Immature natural killer cell (primary cell): ENCODE measurements around the gene VCP. TPM values are rescaled to one million over a fixed set of nuclear protein-coding genes. Genes with fewer than 3 reads are reported as not detected.
A peak's percentile ranks its signal among the peaks of the same experiment; 100 is the strongest.

Source experiments
- DNase-seq, 3 donors: peaks; one replicate each; pipeline ENCODE4 v3.0.0; 2022; ENCODE audit warnings: mixed read lengths in 1 of 3
- H3K27ac Mint-ChIP-seq, 6 donors: one replicate each; pipeline ENCODE4 v1.8.0; 2020; ENCODE audit warnings: mixed read lengths in 6 of 6, mild to moderate bottlenecking in 5 of 6, inconsistent platforms in 4 of 6, moderate library complexity in 3 of 6
- H3K27me3 Mint-ChIP-seq, 3 donors: one replicate each; pipeline ENCODE4 v1.8.0; 2020 to 2021; ENCODE audit warnings: low read depth in 3 of 3, mild to moderate bottlenecking in 3 of 3, mixed read lengths in 3 of 3, moderate library complexity in 3 of 3, inconsistent platforms in 1 of 3
- H3K36me3 Mint-ChIP-seq, 3 donors: one replicate each; pipeline ENCODE4 v1.8.0; 2020; ENCODE audit warnings: mixed read lengths in 3 of 3, inconsistent platforms in 2 of 3, mild to moderate bottlenecking in 2 of 3
- H3K4me1 Mint-ChIP-seq, 2 donors: one replicate each; pipeline ENCODE4 v1.8.0; 2020; ENCODE audit warnings: inconsistent platforms in 2 of 2, mild to moderate bottlenecking in 2 of 2, mixed read lengths in 2 of 2, moderate library complexity in 1 of 2
- H3K4me3 Mint-ChIP-seq, 5 donors: one replicate each; pipeline ENCODE4 v1.8.0; 2020; ENCODE audit warnings: mild to moderate bottlenecking in 5 of 5, mixed read lengths in 5 of 5, inconsistent platforms in 3 of 5, moderate library complexity in 3 of 5
- H3K9me3 Mint-ChIP-seq, 6 donors: one replicate each; pipeline ENCODE4 v1.8.0; 2020; ENCODE audit warnings: mild to moderate bottlenecking in 6 of 6, mixed read lengths in 6 of 6, inconsistent platforms in 4 of 6, moderate library complexity in 3 of 6
- polyA plus RNA-seq, 3 donors: library from polyadenylated mRNA; unstranded; fragments of 300-500 nt; fragmentation: Illumina TruSeq; gene quantifications; one replicate each; pipeline ENCODE4 v1.2.3, GENCODE V29; 2021

Gene VCP
- polyA plus RNA-seq, 3 donors from 2014 or later, result 173 to 252 (median 248) TPM

DNA sequence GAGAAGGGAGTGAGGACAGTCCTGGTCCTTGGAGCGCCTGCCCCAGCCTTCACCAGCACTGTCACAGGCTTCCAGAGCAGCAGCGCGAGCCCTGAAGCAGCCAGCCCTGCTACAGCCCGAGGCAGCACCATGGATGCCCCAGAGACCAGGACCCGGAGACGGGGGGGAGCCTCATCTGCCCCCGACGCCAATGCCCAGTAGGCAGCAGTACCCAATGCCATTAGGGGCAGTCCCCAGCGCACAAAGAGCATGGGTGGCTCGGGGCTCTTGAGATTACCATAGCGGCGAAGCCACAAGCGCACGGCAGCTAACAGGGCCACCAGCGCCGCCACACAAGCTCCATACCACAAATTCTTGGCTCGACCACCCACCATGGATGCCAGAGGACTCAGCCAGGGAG lies 19.1 kb upstream of the VCP start:
- H3K27ac Mint-ChIP-seq, result no peak overlapping the region
- H3K4me3 Mint-ChIP-seq, result no peak overlapping the region
- H3K36me3 Mint-ChIP-seq, result peaks cover 14 to 39% (median 15%) of the 10 kb centered on the region in 3 donors
- no peaks in the 10 kb centered on the region for H3K9me3 Mint-ChIP-seq
- peaks cover 19% of the 10 kb centered on the region in 2 donors for H3K4me1 Mint-ChIP-seq
- DNase-seq, result no peak
- H3K27me3 Mint-ChIP-seq, result peaks cover 0 to 5% (median 2%) of the 10 kb centered on the region in 3 donors

DNA sequence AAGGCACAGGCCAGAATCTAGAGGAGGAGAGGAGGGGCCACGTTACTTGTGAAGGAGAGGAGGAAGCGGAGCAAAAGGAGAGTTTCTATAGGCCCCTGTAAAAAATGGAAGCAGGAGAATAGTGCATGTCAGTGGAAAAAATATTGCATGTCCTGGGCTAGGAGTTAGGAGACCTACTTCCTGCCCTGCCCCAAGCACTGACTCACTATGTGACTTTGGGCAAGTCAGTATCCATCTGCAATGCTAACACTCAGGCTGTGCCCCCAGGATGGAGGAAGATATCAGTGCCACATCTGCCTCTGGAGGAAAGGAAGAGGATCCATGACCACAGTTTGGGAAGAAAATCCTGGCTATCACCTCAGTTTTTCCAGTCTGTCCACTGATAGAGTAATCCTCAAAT lies 17.0 kb upstream of the VCP start:
- Mint-ChIP-seq H3K27me3 (peaks cover 0 to 2% (median 2%) of the 10 kb centered on the region in 3 donors), H3K27ac (no peak overlapping the region), H3K9me3 (no peaks in the 10 kb centered on the region), H3K4me3 (no peak overlapping the region), H3K36me3 (peaks cover 15 to 43% (median 18%) of the 10 kb centered on the region in 3 donors), H3K4me1 (peaks cover 9 to 14% of the 10 kb centered on the region in 2 donors)
- DNase-seq, result no peak

DNA sequence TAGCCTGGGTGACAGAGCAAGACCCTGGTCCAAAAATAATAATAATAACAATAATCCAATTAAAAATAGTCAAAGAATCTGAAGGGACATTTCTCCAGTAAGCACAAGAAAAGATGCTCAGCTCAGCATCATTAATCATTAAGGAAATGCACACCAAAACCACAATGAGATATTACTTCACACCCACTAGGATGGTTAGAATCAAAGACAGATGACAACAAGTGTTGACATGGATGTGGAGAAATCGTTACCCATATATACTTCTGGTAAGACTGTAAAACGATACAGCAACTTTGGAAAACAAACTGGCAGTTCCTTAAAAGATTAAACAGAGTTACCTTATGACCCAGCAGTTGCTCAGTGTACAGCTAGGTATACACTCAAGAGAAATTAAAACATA lies 12.7 kb upstream of the VCP start:
- Mint-ChIP-seq H3K27ac (peak overlapping the region in 1 of 6 donors; percentile 10), H3K27me3 (peaks cover 0 to 2% (median 0%) of the 10 kb centered on the region in 3 donors), H3K4me1 (peaks cover 11 to 13% of the 10 kb centered on the region in 2 donors), H3K9me3 (no peaks in the 10 kb centered on the region), H3K36me3 (peaks cover 6 to 26% (median 11%) of the 10 kb centered on the region in 3 donors), H3K4me3 (no peak overlapping the region)
- no peak for DNase-seq

DNA sequence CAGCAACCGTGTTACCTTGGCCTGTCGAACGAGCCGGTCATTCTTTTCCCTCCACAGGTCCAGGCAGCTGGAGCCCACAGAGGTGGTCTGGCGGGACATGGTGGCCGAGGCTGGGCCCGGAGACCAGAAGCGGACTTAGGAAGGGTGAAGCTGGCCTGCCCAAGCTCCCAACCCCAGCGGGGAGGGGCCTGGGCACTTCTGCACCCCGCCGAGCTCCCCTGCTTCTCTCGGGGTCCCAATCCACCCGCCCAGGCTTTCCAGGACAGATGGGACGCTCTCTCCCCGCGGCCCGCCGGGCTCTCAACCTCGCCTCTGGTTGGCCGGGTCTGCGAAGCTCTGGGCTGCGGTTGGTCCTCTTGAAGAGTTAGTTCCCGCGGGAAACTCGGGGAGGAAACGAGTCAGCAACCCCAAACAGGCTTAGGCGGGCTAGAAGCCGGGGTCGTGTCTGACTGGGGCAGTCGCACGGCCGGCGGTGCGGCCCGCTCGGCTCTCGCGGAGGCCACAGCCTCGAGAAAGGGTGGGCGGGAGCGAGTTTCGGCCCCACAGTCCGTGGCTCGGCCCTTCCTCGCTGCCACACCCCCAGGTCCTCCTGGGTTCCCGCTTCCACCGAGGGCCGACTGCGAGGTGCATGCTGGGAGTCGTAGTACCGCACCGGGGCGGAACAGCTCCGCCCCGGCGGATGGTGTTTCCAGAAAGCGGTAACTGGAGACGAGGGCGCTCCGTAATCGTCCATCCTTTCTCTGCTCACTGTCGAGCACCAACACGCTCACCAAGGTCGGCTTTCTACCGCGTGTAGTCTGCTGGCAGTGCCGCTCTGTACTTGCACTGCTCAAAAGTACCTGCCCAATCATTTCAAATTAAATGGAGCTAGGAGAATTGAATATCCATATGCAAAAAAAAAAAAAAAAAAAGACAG lies 7.3 kb upstream of the VCP start, which contains the start of gene FANCG:
TSS of gene FANCG (minus strand) at position 517 of the 916 bp plus-strand sequence. CDS start at position 99, 418 bp downstream.
- Mint-ChIP-seq H3K36me3 (peaks cover 0 to 6% (median 4%) of the 10 kb centered on the region in 3 donors), H3K27me3 (peaks cover 0 to 3% (median 2%) of the 10 kb centered on the region in 3 donors), H3K9me3 (no peaks in the 10 kb centered on the region), H3K4me1 (peaks cover 23 to 25% of the 10 kb centered on the region in 2 donors), H3K4me3 (peak within 1 kb of the TSS; percentile 91 to 98 (median 93)), H3K27ac (peak within 1 kb of the TSS; percentile 83 to 92 (median 87))
- peak; percentile 71 to 73 (median 73) for DNase-seq

DNA sequence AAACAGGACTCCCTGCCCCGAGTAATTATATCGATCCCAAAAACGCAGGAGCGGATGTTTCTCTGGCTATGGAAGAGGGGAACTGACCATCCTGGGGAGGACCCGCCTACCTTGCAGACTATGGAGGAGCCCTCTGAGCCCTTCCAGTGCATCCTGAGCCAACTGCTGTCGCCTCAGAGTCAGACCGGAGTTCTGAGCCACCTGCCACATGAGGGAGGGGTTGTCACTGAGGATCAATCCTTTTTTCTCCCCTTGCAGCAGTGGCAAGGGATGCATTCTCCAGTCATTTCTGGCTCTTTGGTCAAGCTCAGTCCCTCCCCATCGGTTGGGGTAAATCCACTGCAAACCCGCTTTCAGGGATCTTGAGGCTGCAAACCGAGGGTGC lies 6.6 kb upstream of the VCP start:
- H3K36me3 Mint-ChIP-seq, result peaks cover 0 to 6% (median 4%) of the 10 kb centered on the region in 3 donors
- peaks cover 23 to 25% of the 10 kb centered on the region in 2 donors for H3K4me1 Mint-ChIP-seq
- DNase-seq, result no peak
- peak overlapping the region; percentile 91 to 98 (median 93) for H3K4me3 Mint-ChIP-seq
- peak overlapping the region in 5 of 6 donors; percentile 29 to 88 (median 57) for H3K27ac Mint-ChIP-seq
- peaks cover 0 to 3% (median 2%) of the 10 kb centered on the region in 3 donors for H3K27me3 Mint-ChIP-seq
- H3K9me3 Mint-ChIP-seq, result no peaks in the 10 kb centered on the region

DNA sequence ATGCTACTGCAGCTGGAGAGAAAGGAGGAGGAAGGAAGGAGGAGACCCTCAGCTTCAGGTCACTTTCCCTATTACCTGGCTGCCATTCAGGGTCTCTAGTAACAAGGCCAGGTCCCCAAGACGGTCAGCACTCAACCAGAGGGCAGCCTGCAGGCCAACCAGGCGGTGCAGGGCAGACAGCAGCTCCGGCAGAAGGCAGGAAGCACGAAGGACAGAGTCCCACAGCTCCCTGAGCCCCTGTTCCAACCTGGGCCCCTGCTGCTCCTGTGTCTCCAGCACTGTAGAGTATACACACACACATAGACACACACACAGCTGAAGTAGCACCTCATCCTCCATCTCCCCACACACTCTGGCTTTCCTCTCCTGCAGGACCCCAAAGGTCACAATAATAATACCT lies 5.6 kb upstream of the VCP start:
- Mint-ChIP-seq H3K9me3 (no peaks in the 10 kb centered on the region), H3K4me3 (peak overlapping the region in 4 of 5 donors; percentile 91 to 98 (median 92)), H3K4me1 (peaks cover 23 to 30% of the 10 kb centered on the region in 2 donors), H3K27me3 (peaks cover 0 to 3% (median 2%) of the 10 kb centered on the region in 3 donors), H3K27ac (peak overlapping the region in 2 of 6 donors; percentile 74 to 82), H3K36me3 (peaks cover 0 to 6% (median 4%) of the 10 kb centered on the region in 3 donors)
- DNase-seq, result no peak

DNA sequence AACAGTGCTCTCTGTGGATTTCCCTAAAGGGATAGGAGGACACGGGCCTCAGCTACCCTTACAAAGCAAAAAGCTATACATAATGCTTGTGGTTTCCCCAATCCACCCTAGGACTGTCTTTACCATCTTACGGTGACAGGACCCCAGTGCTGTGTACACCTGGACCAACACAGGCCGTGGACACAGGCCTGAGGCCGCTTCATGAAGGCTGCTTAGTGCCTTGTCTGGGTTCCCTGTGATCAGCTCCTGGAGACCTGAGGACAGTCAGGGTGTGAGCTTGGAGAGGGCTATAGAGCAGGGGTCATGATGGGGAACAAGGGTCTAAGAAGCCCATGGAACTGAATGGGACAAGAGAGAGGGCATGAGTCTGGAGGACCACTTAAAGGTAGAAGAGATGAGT lies 4.4 kb upstream of the VCP start:
- no peaks in the 10 kb centered on the region for H3K9me3 Mint-ChIP-seq
- no peak overlapping the region for H3K27ac Mint-ChIP-seq
- peaks cover 6 to 8% (median 7%) of the 10 kb centered on the region in 3 donors for H3K27me3 Mint-ChIP-seq
- H3K4me3 Mint-ChIP-seq, result peak overlapping the region in 1 of 5 donors; percentile 19
- H3K36me3 Mint-ChIP-seq, result peaks cover 0 to 6% (median 4%) of the 10 kb centered on the region in 3 donors
- H3K4me1 Mint-ChIP-seq, result peaks cover 29 to 37% of the 10 kb centered on the region in 2 donors
- DNase-seq, result no peak

DNA sequence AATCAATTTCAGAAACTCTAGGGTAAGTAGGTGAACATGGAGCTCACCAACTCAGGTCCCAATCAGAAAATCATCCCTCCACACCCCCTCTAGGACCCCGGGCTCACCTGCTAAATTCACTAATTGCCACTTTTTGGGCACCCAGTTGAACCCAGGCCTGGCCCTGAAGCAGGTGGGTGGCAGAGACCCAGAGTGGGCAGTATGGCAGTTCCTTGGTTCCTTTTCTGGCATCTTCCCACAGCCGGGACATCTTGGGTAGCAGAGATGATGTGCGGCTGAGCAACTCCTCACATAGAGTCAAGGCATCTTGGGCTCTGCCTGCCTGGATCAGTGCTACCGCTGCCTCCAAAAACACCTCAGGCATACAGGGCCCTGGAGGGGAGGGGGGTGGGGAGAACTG lies 2.9 kb upstream of the VCP start:
- H3K27me3 Mint-ChIP-seq, result peaks cover 7 to 14% (median 13%) of the 10 kb centered on the region in 3 donors
- peaks cover 0 to 6% (median 4%) of the 10 kb centered on the region in 3 donors for H3K36me3 Mint-ChIP-seq
- peaks cover 40 to 50% of the 10 kb centered on the region in 2 donors for H3K4me1 Mint-ChIP-seq
- no peak for DNase-seq
- H3K4me3 Mint-ChIP-seq, result no peak overlapping the region
- no peaks in the 10 kb centered on the region for H3K9me3 Mint-ChIP-seq
- H3K27ac Mint-ChIP-seq, result no peak overlapping the region

- no peak for DNase-seq
- peaks cover 40 to 50% of the 10 kb centered on the region in 2 donors for H3K4me1 Mint-ChIP-seq
- peaks cover 7 to 14% (median 10%) of the 10 kb centered on the region in 3 donors for H3K27me3 Mint-ChIP-seq
- H3K9me3 Mint-ChIP-seq, result no peaks in the 10 kb centered on the region
- H3K36me3 Mint-ChIP-seq, result peaks cover 0 to 6% (median 4%) of the 10 kb centered on the region in 3 donors
- H3K4me3 Mint-ChIP-seq, result no peak overlapping the region
- peak overlapping the region in 1 of 6 donors; percentile 49 for H3K27ac Mint-ChIP-seq
These were observed 2.4 kb upstream of the VCP start for GRCh38 chr9:35074791-35075190.

- Mint-ChIP-seq H3K27me3 (peaks cover 7 to 14% (median 10%) of the 10 kb centered on the region in 3 donors), H3K9me3 (no peaks in the 10 kb centered on the region), H3K36me3 (peaks cover 0 to 6% (median 4%) of the 10 kb centered on the region in 3 donors), H3K4me3 (no peak overlapping the region), H3K4me1 (peaks cover 44 to 55% of the 10 kb centered on the region in 2 donors), H3K27ac (peak overlapping the region in 3 of 6 donors; percentile 24 to 97 (median 96))
- DNase-seq, result no peak
These were observed 1.7 kb upstream of the VCP start for GRCh38 chr9:35074141-35074540.

GRCh38 chr9:35073279-35073612 lies 821 bp upstream of the VCP start:
- H3K27ac Mint-ChIP-seq, result peak overlapping the region; percentile 86 to 99 (median 96)
- no peaks in the 10 kb centered on the region for H3K9me3 Mint-ChIP-seq
- peaks cover 7 to 13% (median 10%) of the 10 kb centered on the region in 3 donors for H3K27me3 Mint-ChIP-seq
- peaks cover 0 to 6% (median 4%) of the 10 kb centered on the region in 3 donors for H3K36me3 Mint-ChIP-seq
- peak overlapping the region; percentile 78 to 93 (median 84) for H3K4me3 Mint-ChIP-seq
- DNase-seq, result no peak
- H3K4me1 Mint-ChIP-seq, result peaks cover 44 to 55% of the 10 kb centered on the region in 2 donors

DNA sequence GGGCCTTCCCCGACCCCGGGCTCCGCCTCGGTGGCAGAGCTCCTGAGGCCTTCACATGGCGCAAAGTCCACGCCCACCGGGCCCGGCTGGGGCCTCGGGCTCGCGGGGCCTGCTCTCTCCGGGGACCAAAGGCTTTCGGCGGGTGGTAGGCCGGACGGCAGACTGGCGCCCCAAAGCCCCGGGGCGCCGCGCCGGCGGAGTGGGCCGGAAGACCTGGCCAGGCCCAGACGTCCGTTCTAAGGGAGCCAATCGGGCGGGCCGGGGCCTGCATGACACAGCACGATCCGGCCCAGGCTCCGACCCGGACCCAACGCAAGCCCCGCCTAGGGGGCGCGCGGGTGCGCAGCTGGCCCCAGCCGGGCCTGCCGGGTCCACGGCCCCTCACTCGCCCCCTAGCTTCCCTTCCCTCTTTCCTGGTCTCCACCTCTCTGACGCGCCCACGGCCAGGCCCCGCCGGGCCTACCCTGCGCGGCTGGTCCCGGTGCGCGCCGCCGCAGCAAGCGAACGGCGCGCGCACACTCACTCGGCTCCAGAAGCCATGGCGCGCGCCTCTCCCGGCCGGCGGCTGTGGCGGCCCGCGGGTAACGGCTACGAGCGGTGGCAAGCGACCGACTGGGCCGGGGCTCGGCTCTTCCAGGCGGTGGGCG lies 488 bp downstream of the VCP start:
- H3K27ac Mint-ChIP-seq, result peak overlapping the region; percentile 93 to 99 (median 96)
- H3K27me3 Mint-ChIP-seq, result peaks cover 7 to 13% (median 10%) of the 10 kb centered on the region in 3 donors
- H3K9me3 Mint-ChIP-seq, result no peaks in the 10 kb centered on the region
- H3K4me1 Mint-ChIP-seq, result peaks cover 52 to 60% of the 10 kb centered on the region in 2 donors
- H3K36me3 Mint-ChIP-seq, result peaks cover under 1 to 16% (median 7%) of the 10 kb centered on the region in 3 donors
- peak; percentile 84 for DNase-seq
- H3K4me3 Mint-ChIP-seq, result peak overlapping the region; percentile 78 to 93 (median 84)
